Cardiac muscle cell (in vitro differentiated cells and primary cell): Measurements from ENCODE around the gene ZIC4. TPM values are rescaled to one million over a fixed set of nuclear protein-coding genes. Genes with fewer than 3 reads are reported as not detected.

Source experiments
- DNase-seq, 2 donors: peaks; one replicate each; pipeline versions ENCODE4 v3.0.0 to v3.0.0-alpha.2; 2010 to 2017; ENCODE audit warnings: low read depth in 1 of 2, low spot score in 1 of 2
- H3K27ac ChIP-seq: fragments of 200-600 bp; sonication (generic); 2 replicates; pipeline ENCODE4 v1.5.1; 2016
- H3K27me3 ChIP-seq: fragments of 200-600 bp; sonication (generic); 2 replicates; pipeline ENCODE4 v1.6.0; 2016; ENCODE audit warnings: control low read depth
- H3K36me3 ChIP-seq: fragments of 200-600 bp; sonication (generic); 2 replicates; pipeline ENCODE4 v1.5.1; 2016; ENCODE audit warnings: control low read depth
- H3K4me1 ChIP-seq: fragments of 200-600 bp; sonication (generic); 2 replicates; pipeline ENCODE4 v1.8.1; 2017; ENCODE audit warnings: low read depth, mild to moderate bottlenecking, mixed run types
- H3K4me3 ChIP-seq: fragments of 200-600 bp; sonication (generic); 2 replicates; pipeline ENCODE4 v1.5.1; 2016; ENCODE audit warnings: mild to moderate bottlenecking
- H3K9me3 ChIP-seq: fragments of 200-600 bp; sonication (generic); 2 replicates; pipeline ENCODE4 v1.5.1; 2017; ENCODE audit warnings: low read depth, mild to moderate bottlenecking, control low read depth
- CTCF ChIP-seq: IDR thresholded peaks from 2 replicates; pipeline ENCODE4 v1.5.1; 2012; ENCODE audit warnings: low read depth, mild to moderate bottlenecking, low read length
- polyA plus RNA-seq: library from polyadenylated mRNA; unstranded; fragments of >200 nt; fragmentation: Nextera tagmentation; extraction: Ambion mirVana; gene quantifications from 2 replicates; pipeline ENCODE4 v1.2.1, GENCODE V29; 2016
- total RNA-seq: library from RNA; depleted of rRNA; stranded (reverse); fragments of >200 nt; gene quantifications from 2 replicates; pipeline ENCODE4 v1.2.3, GENCODE V29; 2016

The ZIC4 gene
- total and polyA plus RNA-seq, 2 experiments from 2014 or later: not detected

GRCh38 chr3:147393261-147393942 is 12.9 kb downstream of the ZIC4 start:
- peak in 1 of 2 donors; percentile 52 for DNase-seq
- H3K9me3 ChIP-seq: no peaks in the 10 kb centered on the region
- TF ChIP-seq CTCF: no peak
- H3K36me3 ChIP-seq: no peaks in the 10 kb centered on the region
- H3K4me3 ChIP-seq: peak overlapping the region; percentile 32
- H3K4me1 ChIP-seq: peaks cover 12% of the 10 kb centered on the region
- peaks cover 100% of the 10 kb centered on the region for H3K27me3 ChIP-seq
- no peak overlapping the region for H3K27ac ChIP-seq

DNA sequence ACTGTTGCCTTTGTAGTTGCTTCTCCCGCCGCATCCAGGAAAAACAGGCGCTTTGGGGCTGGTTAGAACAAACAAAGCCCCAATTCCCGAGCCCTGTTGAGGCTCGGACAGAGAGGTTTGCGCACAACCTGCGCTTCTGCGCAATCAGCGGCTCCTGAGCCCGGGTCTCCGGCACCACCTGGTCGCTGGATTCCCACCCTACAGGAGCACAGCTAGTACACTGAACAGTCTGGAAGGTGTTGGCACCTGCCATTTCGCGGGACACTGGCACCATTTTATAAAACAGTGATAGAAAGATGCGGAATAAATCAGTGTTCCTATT is 13.8 kb downstream of the ZIC4 start:
- TF ChIP-seq CTCF: no peak
- Histone ChIP-seq H3K9me3 (no peaks in the 10 kb centered on the region), H3K36me3 (no peaks in the 10 kb centered on the region), H3K27ac (no peak overlapping the region), H3K4me1 (peaks cover 12% of the 10 kb centered on the region), H3K27me3 (peaks cover 100% of the 10 kb centered on the region), H3K4me3 (peak overlapping the region; percentile 32)
- no peak for DNase-seq

- peaks cover 12% of the 10 kb centered on the region for H3K4me1 ChIP-seq
- H3K4me3 ChIP-seq: peak overlapping the region; percentile 32
- H3K27ac ChIP-seq: no peak overlapping the region
- peaks cover 100% of the 10 kb centered on the region for H3K27me3 ChIP-seq
- H3K36me3 ChIP-seq: no peaks in the 10 kb centered on the region
- peak in 1 of 2 donors; percentile 64 for DNase-seq
- H3K9me3 ChIP-seq: no peaks in the 10 kb centered on the region
- no peak for TF ChIP-seq CTCF
Observed at GRCh38 chr3:147391781-147392624, 14.3 kb downstream of the ZIC4 start.

GRCh38 chr3:147390589-147391569 is 15.5 kb downstream of the ZIC4 start:
- DNase-seq: no peak
- peaks cover 12% of the 10 kb centered on the region for H3K4me1 ChIP-seq
- no peak for TF ChIP-seq CTCF
- no peaks in the 10 kb centered on the region for H3K9me3 ChIP-seq
- peaks cover 100% of the 10 kb centered on the region for H3K27me3 ChIP-seq
- H3K4me3 ChIP-seq: no peak overlapping the region
- H3K27ac ChIP-seq: no peak overlapping the region
- no peaks in the 10 kb centered on the region for H3K36me3 ChIP-seq

DNA sequence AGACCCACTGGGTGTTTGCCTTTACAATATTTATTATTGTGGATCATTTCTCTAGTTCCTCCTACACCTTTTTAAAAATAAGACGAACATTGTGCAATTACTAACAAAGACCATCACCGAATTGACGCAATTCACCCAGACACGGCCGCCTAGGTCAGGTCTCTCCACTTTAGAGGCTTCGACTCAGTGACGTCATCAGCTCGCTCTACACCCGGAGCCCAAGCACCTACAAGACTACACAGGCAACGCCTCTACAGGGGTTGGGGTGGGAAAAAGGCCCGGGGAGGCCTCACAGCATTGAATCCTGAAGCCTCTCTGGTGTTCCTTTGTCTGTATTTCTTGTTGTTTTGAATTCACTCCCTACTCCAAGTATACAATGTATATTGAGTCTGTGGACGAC is 16.6 kb downstream of the ZIC4 start:
- Histone ChIP-seq H3K4me1 (peaks cover 12% of the 10 kb centered on the region), H3K27ac (no peak overlapping the region), H3K4me3 (no peak overlapping the region), H3K27me3 (peaks cover 100% of the 10 kb centered on the region), H3K36me3 (no peaks in the 10 kb centered on the region), H3K9me3 (no peaks in the 10 kb centered on the region)
- DNase-seq: no peak
- no peak for TF ChIP-seq CTCF
